ENCODE results near the gene LTBP2.

- no peak for TF ChIP-seq CTCF (conservative IDR thresholded peaks at IDR 0.05)
- no peak for TF ChIP-seq EZH2 (IDR thresholded peaks at IDR 0.05; ENCODE audit: low read depth)
Measured at GRCh38 chr14:74584951-74585350, 27.1 kb downstream of the LTBP2 start.

All from PC-9 (cell line).